DMS 273 (cell line): Measurements from ENCODE around the gene DYNLRB1.

Source experiments
- DNase-seq: peaks from one replicate; lab custom pipeline; 2025; ENCODE audit not compliant: unreplicated experiment; lab: John Stamatoyannopoulos, UW

Gene DYNLRB1

GRCh38 chr20:34532756-34533155 lies 16.5 kb downstream of the DYNLRB1 start:
- DNase-seq = no peak

GRCh38 chr20:34534391-34535165 lies 18.4 kb downstream of the DYNLRB1 start:
- no peak for DNase-seq

GRCh38 chr20:34535301-34535840 lies 19.1 kb downstream of the DYNLRB1 start:
- DNase-seq = no peak

- DNase-seq = no peak
Measured at GRCh38 chr20:34535857-34536256, 19.6 kb downstream of the DYNLRB1 start.

GRCh38 chr20:34536798-34537394 lies 20.7 kb downstream of the DYNLRB1 start:
- DNase-seq = peak; percentile 35

- DNase-seq = no peak
Measured at GRCh38 chr20:34537651-34538050, 21.4 kb downstream of the DYNLRB1 start.

GRCh38 chr20:34538671-34539123 lies 22.5 kb downstream of the DYNLRB1 start:
- DNase-seq = peak; percentile 62

GRCh38 chr20:34539756-34540155 lies 23.5 kb downstream of the DYNLRB1 start:
- DNase-seq = no peak

- no peak for DNase-seq
Measured at GRCh38 chr20:34540596-34541263, 24.5 kb downstream of the DYNLRB1 start.

- no peak for DNase-seq
Measured at GRCh38 chr20:34541264-34541901, 25.2 kb downstream of the DYNLRB1 start.

GRCh38 chr20:34541917-34542316 lies 25.7 kb downstream of the DYNLRB1 start:
- DNase-seq = no peak

- no peak for DNase-seq
Measured at GRCh38 chr20:34542439-34542838, 26.2 kb downstream of the DYNLRB1 start.

GRCh38 chr20:34543463-34544056 lies 27.3 kb downstream of the DYNLRB1 start:
- DNase-seq = no peak

- DNase-seq = no peak
Measured at GRCh38 chr20:34544109-34544796, 28.0 kb downstream of the DYNLRB1 start.

- peak; percentile 90 for DNase-seq
Measured at GRCh38 chr20:34546751-34547181, 30.5 kb downstream of the DYNLRB1 start.

- DNase-seq = no peak
Measured at GRCh38 chr20:34547844-34548613, 31.8 kb downstream of the DYNLRB1 start.

- peak; percentile 69 for DNase-seq
Measured at GRCh38 chr20:34549291-34549928, 33.2 kb downstream of the DYNLRB1 start.

GRCh38 chr20:34549929-34550305 lies 33.7 kb downstream of the DYNLRB1 start:
- no peak for DNase-seq

GRCh38 chr20:34552569-34552968 lies 36.3 kb downstream of the DYNLRB1 start:
- no peak for DNase-seq
